Measurements from ENCODE around the gene FAM221B. TPM values are rescaled to one million over a fixed set of nuclear protein-coding genes. Genes with fewer than 3 reads are reported as not detected.

FAM221B gene
- total RNA-seq, result not detected in 2 replicates
- 0.13 TPM for polyA plus RNA-seq (2012)

DNA sequence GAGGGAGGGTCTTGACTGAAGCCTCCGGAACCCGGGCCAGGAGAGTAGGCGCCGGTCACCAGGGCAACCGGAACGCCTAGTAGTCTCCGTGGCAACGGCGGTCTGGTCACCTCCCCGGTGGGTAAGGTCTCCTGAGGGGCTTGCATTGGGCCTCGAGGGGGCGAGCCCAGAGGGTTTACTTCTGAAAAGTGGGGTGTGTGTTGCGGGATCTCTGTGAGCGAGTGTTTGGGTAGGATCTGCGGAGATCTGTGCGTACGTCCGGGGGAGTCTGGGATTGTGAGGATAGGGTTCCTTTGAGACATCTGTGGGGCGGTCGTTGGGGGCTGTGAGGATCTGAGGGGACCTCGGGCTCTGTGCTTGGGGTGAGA, at the start of gene FAM221B:
Gene FAM221B, minus strand, starts transcription at position 17 of the 368 bp plus-strand sequence. CDS start 2,571 bp downstream, outside the sequence.
- no peak for DNase-seq (ENCODE audit: low read depth)

- DNase-seq (ENCODE audit: low read depth), result no peak
Observed at GRCh38 chr9:35872505-35872904, 44.0 kb upstream of the FAM221B start.

DNA sequence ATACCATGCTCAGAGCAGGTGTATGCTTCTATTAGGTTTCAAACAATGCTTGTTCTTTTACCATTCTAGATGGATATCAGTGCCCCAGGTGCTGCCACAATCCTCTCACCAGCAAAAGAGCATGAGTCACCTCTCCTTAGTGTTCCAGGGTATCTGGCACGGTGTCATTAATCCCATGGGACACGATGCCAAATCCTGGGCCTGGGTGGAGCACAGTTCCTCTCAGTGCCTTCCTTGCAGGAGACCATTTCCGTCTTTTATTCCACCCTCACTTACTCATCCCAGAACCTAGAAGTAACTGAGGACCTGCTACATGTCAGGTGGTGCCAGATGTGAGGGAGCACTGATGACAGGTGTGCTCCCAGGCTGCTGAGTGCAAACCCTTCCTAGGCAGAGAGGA, 43.0 kb upstream of the FAM221B start:
- no peak for DNase-seq (ENCODE audit: low read depth)

DNA sequence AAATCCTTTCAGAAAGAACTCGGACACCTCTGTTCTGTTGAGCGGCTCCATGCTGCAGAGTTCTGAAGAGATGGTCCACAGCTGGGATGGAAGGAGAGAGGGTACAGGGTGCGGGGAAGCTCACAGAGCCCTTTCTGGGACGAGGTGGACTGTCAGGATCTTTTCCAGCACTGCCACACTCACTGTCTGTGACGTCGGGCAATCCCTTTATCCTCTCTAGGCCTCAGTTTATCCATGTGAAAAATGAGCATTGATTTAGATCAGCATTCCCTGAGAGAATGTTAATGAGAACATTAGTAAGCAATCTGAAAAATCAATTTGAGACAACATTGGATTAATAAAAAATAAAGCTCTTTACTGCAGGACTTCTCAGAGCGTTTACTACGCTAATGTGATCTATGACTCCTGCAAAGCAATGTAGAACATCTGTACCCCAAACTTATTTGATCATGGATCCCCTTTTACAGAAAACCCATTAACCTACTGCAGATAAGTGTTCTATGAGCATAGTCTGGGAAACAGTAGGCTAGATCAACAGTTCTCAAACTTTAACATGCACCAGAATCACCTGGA, 41.9 kb upstream of the FAM221B start, which contains the start of gene OR13J1:
Gene OR13J1, minus strand, starts transcription at position 51 of the 573 bp plus-strand sequence. Its CDS starts 0 bp downstream, at position 51.
- no peak for DNase-seq (ENCODE audit: low read depth)

DNA sequence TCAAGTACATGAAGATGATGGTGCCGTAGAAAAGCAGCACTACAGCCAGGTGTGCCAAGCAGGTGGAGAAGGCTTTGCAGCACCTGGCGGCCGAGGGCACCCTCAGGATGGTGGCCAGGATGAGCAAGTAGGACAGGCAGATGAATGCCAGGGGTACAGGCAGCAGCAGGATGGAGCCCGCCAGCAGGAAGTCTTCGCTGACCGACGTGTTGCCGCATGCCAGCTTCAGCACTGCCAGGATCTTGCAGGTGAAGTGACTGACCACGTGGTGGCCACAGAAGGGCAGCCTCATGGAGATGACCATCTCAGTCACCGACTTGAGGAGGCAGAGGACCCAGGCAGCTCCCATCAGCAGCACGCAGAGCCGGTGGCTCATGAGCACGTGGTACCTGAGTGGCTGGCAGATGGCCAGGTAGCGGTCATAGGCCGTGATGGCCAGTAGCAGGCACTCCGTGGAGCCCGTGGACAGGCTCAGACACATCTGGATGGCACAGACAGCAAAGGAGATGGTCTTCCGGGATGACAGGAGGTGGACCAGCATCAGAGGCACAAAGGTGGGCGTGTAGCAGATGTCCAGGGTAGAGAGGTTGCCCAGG, 41.2 kb upstream of the FAM221B start:
- no peak for DNase-seq (ENCODE audit: low read depth)

GRCh38 chr9:35868933-35869332, 40.4 kb upstream of the FAM221B start:
- no peak for DNase-seq (ENCODE audit: low read depth)

- no peak for DNase-seq (ENCODE audit: low read depth)
Observed at GRCh38 chr9:35867538-35867937, 39.0 kb upstream of the FAM221B start.

- no peak for DNase-seq (ENCODE audit: low read depth)
Observed at GRCh38 chr9:35864695-35865255, 36.2 kb upstream of the FAM221B start.

- peak; percentile 50 for DNase-seq (ENCODE audit: low read depth)
Observed at GRCh38 chr9:35863583-35863982, 35.1 kb upstream of the FAM221B start.

- no peak for DNase-seq (ENCODE audit: low read depth)
Observed at GRCh38 chr9:35862328-35862727, 33.8 kb upstream of the FAM221B start.

DNA sequence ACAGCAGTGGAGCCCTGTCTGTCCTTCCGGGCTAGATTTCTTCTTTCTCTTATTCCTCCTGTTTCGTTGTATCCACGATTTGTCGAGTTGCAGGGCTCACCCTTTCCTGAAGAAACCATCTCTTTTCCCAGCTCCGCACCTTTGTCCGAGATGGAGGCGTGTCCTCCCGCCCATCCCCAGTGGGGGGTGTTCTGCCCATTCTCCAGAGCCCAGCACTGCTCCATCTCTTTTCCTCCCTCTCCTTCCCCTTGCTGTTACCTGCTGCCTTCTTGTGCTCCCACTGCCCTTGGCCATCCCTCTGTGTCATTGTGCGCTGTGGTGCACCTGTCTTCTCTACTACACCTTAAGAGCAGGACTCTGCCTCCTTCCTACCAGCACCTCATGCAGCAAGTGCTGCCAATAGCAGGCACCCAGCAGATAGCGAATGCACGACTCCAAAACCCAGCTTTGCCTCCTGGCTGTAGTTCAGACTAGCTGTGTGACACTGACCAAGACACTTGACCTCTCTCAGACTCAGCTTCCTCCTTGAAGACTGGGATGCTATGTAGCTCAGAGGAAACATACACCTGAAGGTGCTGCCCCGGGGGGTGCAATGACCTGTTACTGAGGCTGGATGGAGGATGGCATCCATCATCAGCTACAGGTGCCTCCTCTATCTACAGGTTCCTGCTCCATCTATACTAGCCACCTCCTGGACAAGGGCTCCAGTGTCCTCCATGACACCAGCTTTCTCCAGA, 32.8 kb upstream of the FAM221B start:
- DNase-seq (ENCODE audit: low read depth), result no peak

GRCh38 chr9:35859990-35860339, 31.4 kb upstream of the FAM221B start:
- no peak for DNase-seq (ENCODE audit: low read depth)

DNA sequence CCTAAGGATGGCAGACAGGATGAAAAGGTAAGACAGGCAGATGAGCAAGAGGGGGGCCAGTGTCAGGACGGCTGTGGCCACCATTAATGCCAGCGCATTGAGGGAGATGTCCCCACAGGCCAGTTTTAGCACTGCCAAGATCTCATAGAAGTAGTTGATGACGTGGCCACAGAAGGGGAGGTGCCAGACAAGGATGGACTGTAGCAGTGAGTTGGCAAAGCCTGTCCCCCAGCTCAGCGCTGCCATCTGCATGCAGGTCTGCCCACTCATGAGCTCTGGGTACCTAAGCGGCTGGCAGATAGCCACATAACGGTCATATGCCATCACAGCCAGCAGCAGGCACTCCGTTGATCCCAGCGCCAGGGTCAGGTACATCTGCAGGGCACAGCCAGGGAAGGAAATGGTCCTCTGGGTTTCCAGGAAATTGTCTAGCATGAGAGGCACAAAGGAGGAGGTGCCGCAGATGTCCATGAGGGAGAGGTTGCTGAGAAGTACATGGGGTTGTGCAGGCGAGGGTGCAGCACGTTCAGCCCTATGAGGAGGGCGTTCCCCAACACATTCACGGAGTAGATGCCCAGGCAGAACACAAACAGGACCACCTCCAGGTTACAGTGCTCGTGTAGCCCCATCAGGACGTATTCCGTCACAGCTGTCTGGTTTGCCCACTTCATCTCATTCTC, 30.9 kb upstream of the FAM221B start:
- DNase-seq (ENCODE audit: low read depth), result peak; percentile 48

- DNase-seq (ENCODE audit: low read depth), result no peak
Observed at GRCh38 chr9:35858458-35858857, 29.9 kb upstream of the FAM221B start.

- DNase-seq (ENCODE audit: low read depth), result no peak
Observed at GRCh38 chr9:35856882-35857281, 28.4 kb upstream of the FAM221B start.

DNA sequence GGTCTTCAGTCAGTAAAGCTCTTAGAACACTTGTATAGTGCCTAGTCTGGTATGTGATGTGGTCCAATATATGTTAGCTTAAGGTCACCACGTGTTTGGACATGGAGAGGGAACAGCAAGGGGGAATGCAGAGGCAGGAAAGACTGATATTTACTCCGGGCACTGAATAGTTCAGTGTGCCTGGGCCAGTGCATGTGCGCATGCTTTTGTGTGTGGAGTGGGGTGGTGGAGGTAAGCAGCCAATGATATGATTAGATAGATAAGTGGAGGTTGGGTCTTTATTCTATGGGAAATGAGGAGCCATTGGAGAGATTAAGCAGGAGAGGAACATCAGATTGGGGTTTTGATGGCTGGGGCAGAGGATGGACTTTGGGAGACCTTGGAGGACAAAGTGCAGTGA, 27.7 kb upstream of the FAM221B start:
- no peak for DNase-seq (ENCODE audit: low read depth)

DNA sequence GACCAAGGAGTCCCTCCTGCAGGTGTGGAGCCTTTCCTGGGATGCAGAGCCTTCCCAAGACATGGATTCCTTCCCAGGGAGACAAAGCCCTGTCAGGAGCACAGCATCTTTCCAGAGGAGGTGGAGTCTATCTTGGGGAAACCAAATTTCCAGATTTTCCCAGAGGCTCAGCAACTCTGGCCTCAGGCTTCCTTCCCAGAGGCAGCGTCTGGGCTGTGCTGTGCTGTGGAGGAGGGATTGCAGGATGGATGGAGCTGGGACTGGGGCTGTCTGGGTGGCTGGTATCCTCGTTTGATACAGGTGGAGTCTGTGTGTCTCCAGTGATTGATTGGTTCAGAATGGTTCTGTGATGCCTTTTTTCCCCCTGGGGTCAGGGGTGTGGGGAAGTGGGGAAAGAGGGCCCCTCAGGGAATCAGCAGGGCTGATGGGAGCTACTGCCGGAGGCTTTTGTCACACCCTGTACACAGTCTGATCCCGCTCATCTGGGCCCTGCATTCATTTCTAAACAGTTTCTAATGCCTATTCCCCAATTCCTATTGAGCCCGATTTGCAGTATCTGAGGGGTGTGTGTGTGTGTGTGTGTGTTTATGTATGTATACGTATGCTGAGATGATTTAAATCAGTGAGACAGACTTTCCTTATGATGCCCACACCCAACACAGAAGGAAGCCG, 25.7 kb upstream of the FAM221B start:
- DNase-seq (ENCODE audit: low read depth), result no peak

DNA sequence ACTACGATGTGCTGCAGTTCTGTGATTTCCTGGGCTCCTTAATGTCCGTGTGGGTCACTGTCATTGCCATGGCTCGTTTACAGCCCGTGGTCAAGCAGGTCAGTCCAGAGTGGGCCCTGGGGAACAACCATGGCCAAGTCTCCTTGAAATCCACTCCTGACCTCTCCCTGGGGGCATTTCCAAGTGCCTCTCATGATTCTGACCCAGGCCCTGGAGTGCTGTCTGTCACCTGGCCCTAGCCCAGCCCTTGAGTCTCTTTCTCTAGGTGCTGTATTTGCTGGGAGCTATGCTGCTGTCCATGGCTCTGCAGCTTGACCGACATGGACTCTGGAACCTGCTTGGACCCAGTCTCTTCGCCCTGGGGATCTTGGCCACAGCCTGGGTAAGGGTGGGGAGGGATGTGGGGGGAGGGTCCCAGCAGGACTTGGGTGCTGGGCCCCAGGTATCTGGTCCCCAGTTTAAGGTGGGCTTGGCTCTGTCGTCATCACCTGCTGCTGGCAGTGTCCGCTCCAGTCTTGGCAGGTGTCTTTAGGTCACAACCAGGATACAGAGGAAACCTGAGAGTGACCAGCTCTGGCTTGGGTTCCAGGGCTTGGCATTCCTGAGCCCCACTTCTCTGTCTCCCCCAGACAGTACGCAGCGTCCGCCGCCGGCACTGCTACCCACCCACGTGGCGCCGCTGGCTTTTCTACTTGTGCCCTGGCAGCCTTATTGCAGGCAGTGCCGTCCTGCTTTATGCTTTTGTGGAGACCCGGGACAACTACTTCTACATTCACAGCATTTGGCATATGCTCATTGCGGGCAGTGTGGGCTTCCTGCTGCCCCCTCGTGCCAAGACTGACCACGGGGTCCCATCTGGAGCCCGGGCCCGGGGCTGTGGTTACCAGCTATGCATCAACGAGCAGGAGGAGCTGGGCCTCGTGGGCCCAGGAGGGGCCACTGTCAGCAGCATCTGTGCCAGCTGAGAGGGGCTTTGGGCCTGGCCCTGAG, 24.6 kb upstream of the FAM221B start:
- DNase-seq (ENCODE audit: low read depth), result no peak

- DNase-seq (ENCODE audit: low read depth), result no peak
Observed at GRCh38 chr9:35852267-35852815, 23.8 kb upstream of the FAM221B start.
